HG03571 (cell line): ENCODE results near the gene BIN1.

Experiments
- ATAC-seq: cut with Tn5 transposase; IDR thresholded peaks from one replicate; pipeline ENCODE4 v1.9.1; 2021; ENCODE audit not compliant: unreplicated experiment

Gene BIN1

GRCh38 chr2:127105656-127106456 is 1.1 kb downstream of the BIN1 start:
- no peak for ATAC-seq

DNA sequence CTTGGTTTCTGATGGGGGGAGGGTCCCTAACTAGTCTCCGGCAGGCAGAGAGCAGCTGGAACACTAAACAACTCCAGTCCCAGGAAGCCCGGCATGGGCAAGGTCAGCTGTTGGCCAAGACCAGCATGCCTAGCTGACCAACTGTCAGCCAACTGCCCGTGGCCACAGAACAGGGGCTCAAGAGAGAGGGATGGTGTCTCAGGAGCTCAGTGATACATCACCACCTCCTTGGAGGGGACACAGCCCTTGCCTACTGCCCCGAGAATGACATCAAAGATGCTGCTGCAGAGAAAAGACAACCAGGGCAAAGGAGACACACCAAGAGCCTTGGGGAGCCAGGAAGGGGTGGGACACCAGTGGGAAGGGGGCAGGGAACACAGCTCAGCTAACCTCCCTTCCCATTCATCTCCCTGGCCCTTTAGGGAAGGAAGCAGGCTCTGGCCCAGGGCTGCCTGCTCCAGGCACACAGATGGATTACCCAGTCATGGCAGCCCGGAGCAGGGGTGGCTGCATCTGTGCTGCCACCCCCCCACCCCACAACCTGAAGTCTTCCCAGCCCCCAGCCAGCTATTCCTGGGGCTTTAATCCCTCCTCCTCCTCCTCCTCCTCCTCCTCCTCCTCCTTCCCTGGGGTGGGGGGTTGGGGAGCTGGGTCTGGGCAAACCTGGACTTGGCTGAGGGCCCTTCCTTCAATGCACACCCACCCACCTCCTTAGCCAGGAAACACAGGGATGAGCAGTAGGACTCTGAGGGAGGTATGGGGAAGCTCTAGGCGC is 1.9 kb downstream of the BIN1 start:
- ATAC-seq = no peak

DNA sequence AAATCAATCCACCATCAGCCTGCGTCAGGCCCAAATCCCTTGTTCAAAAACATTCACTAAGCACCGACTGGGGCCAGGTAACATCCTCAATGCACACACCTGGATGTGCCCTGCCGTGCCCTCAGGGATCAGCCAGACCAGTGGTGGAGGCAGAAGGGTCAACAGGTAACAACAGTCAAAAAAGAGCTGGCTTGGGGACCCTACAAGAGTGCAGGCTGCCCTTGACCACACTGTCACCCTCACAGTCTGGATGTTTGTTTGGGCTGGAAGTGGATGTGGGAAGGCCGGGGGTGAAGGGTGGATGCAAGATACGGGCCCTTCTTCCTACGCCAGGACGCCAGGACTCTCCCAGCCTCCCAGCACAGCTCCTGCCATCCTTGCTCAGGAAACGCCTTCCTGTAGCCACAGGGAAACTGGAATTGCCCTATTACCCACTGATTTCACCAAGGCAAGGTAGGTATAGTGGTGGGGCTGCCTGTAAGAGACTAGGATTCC is 2.7 kb downstream of the BIN1 start:
- no peak for ATAC-seq

DNA sequence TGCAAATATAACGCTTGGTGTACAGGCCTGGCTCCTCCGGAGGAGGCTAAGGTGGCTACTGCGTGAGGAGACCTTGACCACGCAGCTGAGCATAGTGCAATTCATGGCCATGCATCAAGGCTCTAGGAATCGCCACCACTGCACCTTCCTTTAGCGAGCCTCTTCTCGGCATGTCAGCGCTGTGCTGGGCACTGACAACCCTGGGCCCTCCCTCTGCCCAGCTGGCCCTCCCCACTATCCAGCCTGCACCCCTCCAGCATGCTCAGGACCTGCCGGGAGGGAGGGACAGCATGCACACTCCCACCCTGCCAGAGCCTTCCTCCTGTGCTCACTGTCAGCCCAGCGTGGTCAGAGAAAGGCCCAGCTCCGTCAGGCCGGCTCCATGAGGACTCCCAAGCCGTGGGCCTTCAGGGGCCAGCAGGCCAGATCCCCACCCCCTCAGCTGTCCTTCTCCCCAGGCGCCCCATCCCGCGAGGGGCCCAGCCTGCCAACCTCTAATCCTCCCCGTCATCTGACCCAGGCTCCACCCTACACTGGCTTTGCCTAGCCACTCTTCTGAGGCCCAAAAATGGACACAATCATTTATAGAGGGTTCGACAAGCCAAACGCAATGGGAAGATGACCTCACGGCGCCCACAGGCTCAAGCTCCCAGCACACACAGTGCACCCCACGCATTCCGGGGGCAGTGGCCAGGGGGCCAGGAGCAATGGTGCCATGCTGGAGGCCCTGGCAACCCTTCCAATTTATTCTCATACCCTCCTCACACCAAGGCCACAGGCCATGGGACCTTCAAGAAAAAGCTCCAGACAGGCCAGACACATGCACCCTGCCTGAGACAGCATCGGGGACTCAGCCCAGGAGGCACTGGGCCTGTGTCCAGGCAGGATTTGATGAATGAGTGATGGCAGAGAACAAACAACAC is 3.5 kb downstream of the BIN1 start:
- ATAC-seq = no peak

- no peak for ATAC-seq
Observed at GRCh38 chr2:127102521-127103242, 4.3 kb downstream of the BIN1 start.

DNA sequence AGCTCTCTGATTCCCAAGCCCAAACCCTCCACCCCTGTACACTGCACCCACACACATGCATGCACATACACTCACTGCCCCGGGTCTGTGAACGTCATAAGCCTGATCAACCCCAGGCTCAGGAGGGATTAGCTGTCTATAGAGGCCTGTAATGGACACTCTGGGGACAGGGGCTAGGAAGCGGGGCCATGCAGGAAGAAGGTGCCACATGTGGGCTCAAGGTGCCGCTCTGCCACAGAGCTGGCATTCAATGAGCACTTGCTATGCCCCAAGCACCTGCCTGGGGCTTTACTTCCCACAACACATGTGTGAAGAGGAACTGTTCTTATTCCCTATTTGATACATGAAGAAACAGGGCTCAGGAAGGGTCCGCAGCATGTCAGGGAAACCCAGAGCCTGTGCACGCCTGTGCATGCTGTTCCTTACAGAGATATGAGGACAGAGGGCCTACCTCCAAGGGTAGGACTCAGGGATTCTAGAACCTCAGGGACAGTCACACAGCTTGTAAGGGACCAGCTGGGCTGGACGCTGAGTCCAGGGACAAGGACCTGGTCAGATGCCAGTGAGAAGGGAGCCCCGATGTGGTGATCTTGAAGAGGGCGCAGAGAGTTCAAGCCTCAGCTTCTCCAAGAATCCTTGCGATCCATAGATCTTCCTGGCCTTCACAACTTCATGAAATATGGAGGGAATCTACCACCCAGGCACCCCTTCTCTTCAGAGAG is 5.0 kb downstream of the BIN1 start:
- no peak for ATAC-seq

- no peak for ATAC-seq
Observed at GRCh38 chr2:127101048-127101611, 5.8 kb downstream of the BIN1 start.

DNA sequence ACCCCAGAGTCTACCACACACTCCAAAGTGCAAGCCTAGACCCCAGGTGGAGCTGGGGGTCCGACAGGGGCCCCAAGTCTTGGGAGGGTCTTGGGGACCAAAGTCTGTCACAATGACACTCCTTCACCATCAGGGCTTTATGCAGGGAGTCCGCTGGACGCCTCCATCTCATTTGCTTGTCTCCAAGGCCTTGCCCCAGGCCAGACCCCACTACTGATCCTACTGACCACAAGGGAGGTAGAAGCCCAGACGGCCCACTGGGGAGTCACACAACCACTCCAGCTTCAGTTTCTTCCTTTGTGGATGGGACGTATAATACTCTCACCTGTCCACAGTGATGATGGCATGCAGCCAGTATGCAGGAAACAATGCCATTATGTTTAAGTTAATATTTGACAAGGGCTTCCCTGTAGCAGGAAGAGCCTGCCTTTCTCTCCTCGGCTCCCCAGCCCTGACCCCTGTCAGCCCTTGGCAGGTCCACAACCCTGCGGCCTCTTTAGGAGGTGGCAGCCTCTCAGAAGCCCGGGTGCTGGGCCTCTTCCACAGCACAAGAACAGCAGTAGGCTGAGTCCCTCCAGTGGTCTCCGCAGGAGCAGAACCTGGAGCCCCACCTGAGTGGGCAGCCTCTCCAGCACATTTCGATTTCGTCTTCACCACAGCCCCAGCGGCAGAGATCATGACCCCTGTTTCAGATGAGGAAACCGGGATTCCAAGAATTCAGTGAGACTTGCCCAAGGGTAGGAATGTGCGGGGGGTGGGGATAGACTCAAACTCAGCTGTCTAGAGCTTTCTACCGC is 6.5 kb downstream of the BIN1 start:
- ATAC-seq = no peak

DNA sequence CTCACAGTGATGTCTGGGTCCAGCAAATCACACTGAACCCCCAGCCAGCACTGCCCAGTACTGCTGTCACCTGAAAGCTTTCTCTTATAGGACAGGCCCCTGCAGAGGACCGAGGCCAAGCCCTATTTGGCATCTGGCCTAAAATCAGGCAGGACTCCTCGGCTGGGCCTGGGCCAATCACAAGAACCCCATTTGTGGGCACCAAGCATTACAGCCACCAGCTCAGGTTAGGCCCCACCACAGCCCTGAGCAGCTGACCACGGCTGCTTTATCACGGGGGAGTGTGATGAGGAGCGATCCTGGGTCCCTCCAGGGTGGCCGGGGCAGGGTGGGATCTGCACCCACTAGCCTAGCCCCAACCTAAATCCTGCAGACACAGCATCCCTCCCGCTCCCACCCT is 8.2 kb downstream of the BIN1 start:
- no peak for ATAC-seq

DNA sequence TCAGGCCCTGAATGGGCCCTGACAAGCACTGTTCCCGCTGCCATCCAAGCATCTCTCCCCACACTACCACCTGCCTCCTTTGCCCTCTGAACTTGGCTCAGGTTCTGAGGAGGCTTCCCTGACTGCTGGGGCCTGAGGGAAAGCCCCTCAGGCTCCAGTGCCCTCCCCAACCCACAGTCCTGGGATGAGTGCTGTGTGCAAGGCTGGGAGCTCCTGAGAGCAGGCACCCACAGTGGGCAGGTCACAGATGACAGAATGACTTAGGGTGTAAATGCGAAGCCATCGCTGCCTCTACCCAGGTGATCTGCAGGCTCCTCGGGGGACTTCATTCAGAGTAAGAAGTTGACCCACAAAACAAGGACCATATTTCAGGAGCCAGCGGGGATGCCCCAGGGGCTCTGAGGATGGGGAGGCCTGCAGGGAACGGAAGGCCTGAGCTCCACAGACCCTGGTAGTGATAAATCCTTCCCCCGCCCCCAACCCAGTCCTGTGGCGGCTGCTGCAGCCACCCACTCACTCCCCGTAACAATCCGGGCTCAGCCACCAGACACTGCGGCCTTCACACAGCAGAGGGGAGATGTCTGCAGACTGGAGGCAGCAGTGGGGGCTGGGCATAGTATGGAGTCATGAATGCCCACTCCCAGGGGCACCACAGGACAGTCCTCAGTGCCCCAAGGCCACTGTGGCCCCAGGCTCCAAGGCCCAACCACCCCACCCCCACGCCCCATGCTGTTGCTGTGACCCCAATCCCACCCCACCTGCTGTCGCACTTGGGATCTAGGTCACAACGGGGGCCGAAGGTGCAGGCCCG is 8.9 kb downstream of the BIN1 start:
- no peak for ATAC-seq

DNA sequence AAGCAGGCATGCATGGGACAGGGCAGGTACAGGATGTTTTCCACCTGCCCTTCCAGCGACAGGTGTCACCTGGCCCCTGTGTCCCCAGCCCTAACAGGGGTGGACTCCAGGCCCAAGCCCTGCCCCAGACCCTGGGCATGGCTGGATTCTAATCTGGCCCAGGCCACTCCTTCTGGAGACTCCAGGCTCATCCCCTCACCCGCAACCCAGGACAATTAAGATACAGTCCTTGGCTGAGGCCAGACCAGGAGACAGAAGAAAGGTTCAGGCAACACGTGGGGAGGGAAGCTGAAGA is 9.5 kb downstream of the BIN1 start:
- ATAC-seq = no peak

DNA sequence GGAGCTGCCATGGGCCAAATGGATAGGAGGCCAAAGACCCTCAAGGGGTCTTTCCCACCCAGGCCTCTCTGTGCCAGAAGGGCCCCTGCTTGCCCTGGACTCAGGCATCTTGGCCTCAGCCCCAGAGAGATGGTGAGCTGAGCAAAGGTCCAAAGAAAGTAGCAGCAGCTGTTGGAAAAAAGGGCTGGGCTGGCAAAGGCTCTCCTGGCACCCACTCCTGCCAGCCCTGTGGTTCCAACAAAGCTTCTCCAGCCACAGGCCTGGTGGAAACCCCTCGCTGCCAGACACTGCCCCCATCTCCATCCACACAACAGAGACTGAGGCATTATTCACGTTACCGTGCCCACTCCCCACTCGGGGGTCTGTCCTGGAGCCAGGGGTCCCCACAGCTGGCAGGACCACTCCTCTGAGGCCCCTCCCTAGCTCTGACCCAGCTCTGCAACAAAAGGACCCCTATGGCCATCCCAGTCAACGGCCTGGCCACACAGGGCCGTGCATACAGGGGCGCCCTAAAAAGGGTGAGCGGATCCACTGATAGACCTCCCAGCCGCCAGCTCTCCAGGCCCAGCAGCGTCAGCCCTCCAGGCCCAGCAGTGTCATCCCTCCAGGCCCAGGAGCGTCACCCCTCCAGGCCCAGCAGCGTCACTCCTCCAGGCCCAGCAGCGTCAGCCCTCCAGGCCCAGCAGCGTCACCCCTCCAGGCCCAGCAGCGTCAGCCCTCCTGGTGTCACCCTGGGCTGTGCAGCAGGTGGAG is 10.1 kb downstream of the BIN1 start:
- ATAC-seq = no peak

DNA sequence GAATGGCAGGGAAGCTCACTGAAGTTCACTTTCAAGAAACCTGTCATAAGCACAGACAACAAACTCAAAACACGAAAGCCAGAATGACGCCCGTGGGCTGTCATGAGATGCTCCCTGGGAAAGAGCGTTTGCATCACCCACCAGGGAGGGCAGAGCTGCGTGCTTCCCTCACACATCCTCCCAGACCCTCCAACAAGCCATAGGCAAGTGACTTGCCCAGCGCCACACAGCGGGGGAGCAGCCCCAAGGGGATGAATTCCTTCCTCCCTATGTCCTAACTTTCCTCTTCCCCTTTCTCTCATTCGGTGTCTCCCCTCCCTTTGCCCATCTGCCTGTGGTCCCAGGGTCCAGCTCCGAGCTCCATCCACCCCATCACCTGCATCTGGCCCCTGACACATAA is 10.7 kb downstream of the BIN1 start:
- ATAC-seq = no peak

DNA sequence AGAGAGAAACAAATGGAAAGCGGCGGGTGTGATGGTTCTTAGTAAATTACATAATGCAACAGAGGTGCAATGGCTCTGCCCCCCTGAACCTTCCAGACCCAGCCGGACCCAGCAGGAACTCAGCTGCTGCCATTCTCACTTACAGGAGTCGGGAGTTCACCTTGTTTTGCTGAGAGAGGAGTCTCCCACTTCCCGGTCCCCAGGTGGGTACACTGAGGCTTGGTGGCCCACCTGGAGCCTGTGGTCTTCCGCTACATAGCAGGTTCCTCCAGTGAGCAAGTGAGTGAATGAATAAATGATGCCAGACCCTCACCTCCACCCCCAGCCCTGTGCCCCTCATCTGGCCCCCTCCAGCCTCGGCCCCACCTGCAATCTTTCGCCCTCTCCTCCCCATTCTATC is 11.2 kb downstream of the BIN1 start:
- ATAC-seq = no peak

- ATAC-seq = no peak
Observed at GRCh38 chr2:127095367-127095641, 11.7 kb downstream of the BIN1 start.

DNA sequence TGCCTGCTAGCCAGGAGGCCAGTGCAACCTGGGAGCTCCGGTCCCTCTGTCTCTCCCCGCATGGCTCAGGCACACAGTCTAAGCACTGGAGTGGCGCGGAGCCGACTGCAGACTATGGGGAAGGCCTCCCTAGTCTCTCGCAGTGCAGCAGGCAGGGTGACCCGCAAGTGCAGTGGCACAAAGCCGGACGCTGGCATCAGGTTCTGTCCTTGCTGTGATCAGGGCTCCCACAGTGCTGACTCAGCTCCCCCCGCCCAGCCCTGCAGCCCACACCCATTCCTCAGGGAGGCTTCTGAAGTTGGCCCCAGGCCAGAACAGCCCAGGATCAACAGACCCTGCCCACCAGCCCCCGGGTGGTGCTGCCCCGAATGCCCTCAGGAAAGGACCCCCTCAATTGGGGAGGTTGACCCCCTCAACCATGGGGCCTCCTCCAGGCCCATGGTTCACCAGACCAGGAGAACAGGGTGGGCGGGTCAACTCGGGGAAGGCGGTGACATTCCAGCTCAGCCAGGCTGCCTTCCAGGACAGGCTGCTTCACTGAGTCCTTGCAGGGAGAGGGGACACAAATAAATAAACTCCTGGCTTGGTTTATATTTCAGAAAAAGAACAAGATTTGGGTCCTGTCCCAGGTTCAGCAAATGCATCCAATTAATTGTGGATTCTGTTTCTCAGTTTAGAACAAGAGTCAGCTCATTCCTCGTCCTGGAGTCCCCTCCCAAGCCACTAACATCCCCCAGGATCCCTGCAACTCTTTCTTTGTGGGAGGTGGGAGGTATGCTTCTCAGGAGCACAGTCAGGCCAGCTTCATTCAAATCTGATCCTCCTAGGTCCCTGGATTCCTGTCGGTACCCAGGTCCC is 12.2 kb downstream of the BIN1 start:
- ATAC-seq = no peak
